ENCODE data around the gene EDDM3A.

GRCh38 chr14:20698018-20698329 lies 47.7 kb upstream of the EDDM3A start:
- TF ChIP-seq FOXA1 (IDR thresholded peaks at IDR 0.05) (no peak), ELF4 (IDR thresholded peaks at IDR 0.05) (no peak), SP1 (IDR thresholded peaks at IDR 0.05) (no peak), PKNOX1 (IDR thresholded peaks at IDR 0.05) (no peak), FOXM1 (IDR thresholded peaks at IDR 0.05; ENCODE audit: borderline replicate concordance) (no peak), FOXK2 (IDR thresholded peaks at IDR 0.05) (no peak), BHLHE40 (IDR thresholded peaks at IDR 0.05; ENCODE audit: borderline replicate concordance) (no peak), SUZ12 (IDR thresholded peaks at IDR 0.05) (no peak), TARDBP (IDR thresholded peaks at IDR 0.05) (no peak), HDGF (IDR thresholded peaks at IDR 0.05; ENCODE audit: borderline replicate concordance) (no peak)
